A549 treated with AZD9567 at 1 μM for 4 hours (cell line): ENCODE data around the gene VGLL4. TPM values are rescaled to one million over a fixed set of nuclear protein-coding genes. Genes with fewer than 3 reads are reported as not detected.

ENCODE experiments used
- total RNA-seq: library from RNA; stranded (reverse); fragments of 200-300 nt; extraction: Qiagen RNA extraction; gene quantifications from 5 replicates; pipeline ENCODE4 v1.2.3, GENCODE V29; 2022; ENCODE audit not compliant: insufficient read depth

VGLL4 gene, protein sequence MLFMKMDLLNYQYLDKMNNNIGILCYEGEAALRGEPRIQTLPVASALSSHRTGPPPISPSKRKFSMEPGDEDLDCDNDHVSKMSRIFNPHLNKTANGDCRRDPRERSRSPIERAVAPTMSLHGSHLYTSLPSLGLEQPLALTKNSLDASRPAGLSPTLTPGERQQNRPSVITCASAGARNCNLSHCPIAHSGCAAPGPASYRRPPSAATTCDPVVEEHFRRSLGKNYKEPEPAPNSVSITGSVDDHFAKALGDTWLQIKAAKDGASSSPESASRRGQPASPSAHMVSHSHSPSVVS
- 23.8 to 34.2 TPM (median 32.0 TPM) in 5 replicates for total RNA-seq

DNA sequence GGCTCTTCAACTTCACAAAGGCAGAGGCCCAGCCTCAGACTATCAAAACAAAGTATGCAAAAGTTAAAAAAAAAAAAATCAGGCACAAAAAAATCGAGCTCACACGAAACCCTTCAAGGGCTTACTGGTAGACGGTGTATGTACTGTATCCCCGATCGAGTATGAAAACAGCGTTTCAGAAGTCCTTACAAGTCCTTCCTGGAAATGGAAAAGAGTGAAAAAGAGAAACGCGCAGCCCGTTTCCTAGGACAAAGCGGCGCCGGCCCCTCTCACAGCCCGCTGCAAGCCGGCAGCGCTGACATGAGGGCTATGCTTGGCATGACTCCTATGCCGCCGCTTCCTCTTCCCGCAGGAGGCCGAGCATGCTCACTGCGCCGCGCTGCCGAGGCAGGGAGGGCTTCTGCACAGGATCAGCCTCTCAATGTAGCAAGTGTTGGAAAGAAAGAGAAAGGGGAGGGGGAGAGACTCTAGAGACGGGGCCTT, at the start of gene VGLL4:
VGLL4 (minus strand) TSS at position 311 of the 483 bp plus-strand sequence. CDS start 397 bp downstream, outside the sequence.

Other genes with a start within 250 kb of the VGLL4 start
- gene TAMM41, start 203.0 kb upstream of the VGLL4 start, total RNA-seq = 23.6 to 28.5 TPM (median 27.2 TPM) in 5 replicates